HepG2 (cell line): ENCODE results near the gene REM2.

ENCODE experiments used
- CTCF ChIP-seq: sonication (generic); formaldehyde crosslinking; IDR thresholded peaks from 2 replicates; pipeline ENCODE4 v1.5.0; 2020; ENCODE audit warnings: mild to moderate bottlenecking, missing genetic modification reagents, moderate library complexity
- DPF2 ChIP-seq: sonication (generic); formaldehyde crosslinking; IDR thresholded peaks from 2 replicates; pipeline ENCODE4 v1.4.0; 2020; ENCODE audit warnings: mild to moderate bottlenecking, low read depth, missing genetic modification reagents, borderline replicate concordance
- HNRNPUL1 ChIP-seq: fragments of 200-400 bp; formaldehyde crosslinking; IDR thresholded peaks from 2 replicates; pipeline ENCODE4 v1.6.1; 2017; ENCODE audit warnings: low read depth, mild to moderate bottlenecking, low read length, moderate library complexity
- YEATS4 ChIP-seq: sonication (generic); formaldehyde crosslinking; IDR thresholded peaks from 2 replicates; pipeline ENCODE4 v1.4.0; 2020; ENCODE audit warnings: missing genetic modification reagents, borderline replicate concordance
- ZNF333 ChIP-seq: sonication (generic); formaldehyde crosslinking; IDR thresholded peaks from 2 replicates; pipeline ENCODE4 v1.4.0; 2020; ENCODE audit warnings: mild to moderate bottlenecking, missing genetic modification reagents, borderline replicate concordance
- TF ChIP-seq, protein P1 (sequence below): IDR thresholded peaks from 2 replicates; pipeline ENCODE4 v1.6.1; 2018; ENCODE audit warnings: missing genetic modification reagents
- TF ChIP-seq, protein P2 (sequence below), 2 experiments: sonication (generic) in 1 of 2; formaldehyde crosslinking in 1 of 2; IDR thresholded peaks; 2 replicates each; pipeline versions ENCODE4 v1.4.0 to v1.6.1; 2016 to 2020; ENCODE audit warnings: borderline replicate concordance in 1 of 2, low read depth in 1 of 2, mild to moderate bottlenecking in 1 of 2, missing genetic modification reagents in 1 of 2
- TF ChIP-seq, protein P3 (sequence below): sonication (generic); formaldehyde crosslinking; IDR thresholded peaks from 2 replicates; pipeline ENCODE4 v1.4.0; 2020; ENCODE audit warnings: missing genetic modification reagents

DNA sequence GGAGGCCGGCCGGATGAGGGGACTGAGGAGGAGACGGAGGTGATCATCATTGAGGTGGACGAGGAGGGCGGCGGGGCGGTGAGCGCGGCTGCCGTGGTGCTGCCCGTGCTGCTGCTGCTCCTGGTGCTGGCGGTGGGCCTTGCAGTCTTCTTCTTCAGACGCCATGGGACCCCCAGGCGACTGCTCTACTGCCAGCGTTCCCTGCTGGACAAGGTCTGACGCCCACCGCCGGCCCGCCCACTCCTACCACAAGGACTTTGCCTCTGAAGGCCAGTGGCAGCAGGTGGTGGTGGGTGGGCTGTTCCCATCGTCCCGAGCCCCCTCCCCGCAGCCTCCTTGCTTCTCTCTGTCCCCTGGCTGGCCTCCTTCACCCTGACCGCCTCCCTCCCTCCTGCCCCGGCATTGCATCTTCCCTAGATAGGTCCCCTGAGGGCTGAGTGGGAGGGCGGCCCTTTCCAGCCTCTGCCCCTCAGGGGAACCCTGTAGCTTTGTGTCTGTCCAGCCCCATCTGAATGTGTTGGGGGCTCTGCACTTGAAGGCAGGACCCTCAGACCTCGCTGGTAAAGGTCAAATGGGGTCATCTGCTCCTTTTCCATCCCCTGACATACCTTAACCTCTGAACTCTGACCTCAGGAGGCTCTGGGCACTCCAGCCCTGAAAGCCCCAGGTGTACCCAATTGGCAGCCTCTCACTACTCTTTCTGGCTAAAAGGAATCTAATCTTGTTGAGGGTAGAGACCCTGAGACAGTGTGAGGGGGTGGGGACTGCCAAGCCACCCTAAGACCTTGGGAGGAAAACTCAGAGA is 37.0 kb upstream of the REM2 start:
- TF ChIP-seq, protein P1, sequence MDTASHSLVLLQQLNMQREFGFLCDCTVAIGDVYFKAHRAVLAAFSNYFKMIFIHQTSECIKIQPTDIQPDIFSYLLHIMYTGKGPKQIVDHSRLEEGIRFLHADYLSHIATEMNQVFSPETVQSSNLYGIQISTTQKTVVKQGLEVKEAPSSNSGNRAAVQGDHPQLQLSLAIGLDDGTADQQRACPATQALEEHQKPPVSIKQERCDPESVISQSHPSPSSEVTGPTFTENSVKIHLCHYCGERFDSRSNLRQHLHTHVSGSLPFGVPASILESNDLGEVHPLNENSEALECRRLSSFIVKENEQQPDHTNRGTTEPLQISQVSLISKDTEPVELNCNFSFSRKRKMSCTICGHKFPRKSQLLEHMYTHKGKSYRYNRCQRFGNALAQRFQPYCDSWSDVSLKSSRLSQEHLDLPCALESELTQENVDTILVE: no peak
- TF ChIP-seq, protein P2, sequence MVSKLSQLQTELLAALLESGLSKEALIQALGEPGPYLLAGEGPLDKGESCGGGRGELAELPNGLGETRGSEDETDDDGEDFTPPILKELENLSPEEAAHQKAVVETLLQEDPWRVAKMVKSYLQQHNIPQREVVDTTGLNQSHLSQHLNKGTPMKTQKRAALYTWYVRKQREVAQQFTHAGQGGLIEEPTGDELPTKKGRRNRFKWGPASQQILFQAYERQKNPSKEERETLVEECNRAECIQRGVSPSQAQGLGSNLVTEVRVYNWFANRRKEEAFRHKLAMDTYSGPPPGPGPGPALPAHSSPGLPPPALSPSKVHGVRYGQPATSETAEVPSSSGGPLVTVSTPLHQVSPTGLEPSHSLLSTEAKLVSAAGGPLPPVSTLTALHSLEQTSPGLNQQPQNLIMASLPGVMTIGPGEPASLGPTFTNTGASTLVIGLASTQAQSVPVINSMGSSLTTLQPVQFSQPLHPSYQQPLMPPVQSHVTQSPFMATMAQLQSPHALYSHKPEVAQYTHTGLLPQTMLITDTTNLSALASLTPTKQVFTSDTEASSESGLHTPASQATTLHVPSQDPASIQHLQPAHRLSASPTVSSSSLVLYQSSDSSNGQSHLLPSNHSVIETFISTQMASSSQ (IDR thresholded peaks at IDR 0.05; ENCODE audit: low read depth): no peak
- TF ChIP-seq, protein P2 (CRISPR knock-in tag; IDR thresholded peaks at IDR 0.05; ENCODE audit: borderline replicate concordance): no peak
- TF ChIP-seq CTCF (CRISPR knock-in tag): no peak
- TF ChIP-seq YEATS4 (CRISPR knock-in tag): no peak
- TF ChIP-seq HNRNPUL1: no peak
- TF ChIP-seq ZNF333 (CRISPR knock-in tag): no peak
- no peak for TF ChIP-seq DPF2 (CRISPR knock-in tag)
- TF ChIP-seq, protein P3, sequence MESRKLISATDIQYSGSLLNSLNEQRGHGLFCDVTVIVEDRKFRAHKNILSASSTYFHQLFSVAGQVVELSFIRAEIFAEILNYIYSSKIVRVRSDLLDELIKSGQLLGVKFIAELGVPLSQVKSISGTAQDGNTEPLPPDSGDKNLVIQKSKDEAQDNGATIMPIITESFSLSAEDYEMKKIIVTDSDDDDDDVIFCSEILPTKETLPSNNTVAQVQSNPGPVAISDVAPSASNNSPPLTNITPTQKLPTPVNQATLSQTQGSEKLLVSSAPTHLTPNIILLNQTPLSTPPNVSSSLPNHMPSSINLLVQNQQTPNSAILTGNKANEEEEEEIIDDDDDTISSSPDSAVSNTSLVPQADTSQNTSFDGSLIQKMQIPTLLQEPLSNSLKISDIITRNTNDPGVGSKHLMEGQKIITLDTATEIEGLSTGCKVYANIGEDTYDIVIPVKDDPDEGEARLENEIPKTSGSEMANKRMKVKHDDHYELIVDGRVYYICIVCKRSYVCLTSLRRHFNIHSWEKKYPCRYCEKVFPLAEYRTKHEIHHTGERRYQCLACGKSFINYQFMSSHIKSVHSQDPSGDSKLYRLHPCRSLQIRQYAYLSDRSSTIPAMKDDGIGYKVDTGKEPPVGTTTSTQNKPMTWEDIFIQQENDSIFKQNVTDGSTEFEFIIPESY (CRISPR knock-in tag): no peak
